Upper lobe of left lung (tissue), 6 donors: Measurements from ENCODE around the gene KLHL5. TPM values are rescaled to one million over a fixed set of nuclear protein-coding genes. Genes with fewer than 3 reads are reported as not detected.

Experiments
- ATAC-seq, 2 donors: fragments of 200-7000 bp; cut with Tn5 transposase; one replicate each; pipeline ENCODE4 v1.9.1; 2022; ENCODE audit warnings: mild to moderate bottlenecking in 2 of 2, moderate library complexity in 2 of 2; ENCODE audit not compliant: low FRiP score in 2 of 2
- DNase-seq, 2 donors: peaks; one replicate each; pipeline ENCODE4 v3.0.0-alpha.2; 2019 to 2020
- H3K27ac ChIP-seq, 4 donors: fragments of 200-600 bp; sonication (generic); one replicate each; pipeline ENCODE4 v1.5.1; 2016 to 2019
- H3K27me3 ChIP-seq, 4 donors: fragments of 200-600 bp; sonication (generic); one replicate each; pipeline ENCODE4 v1.5.1; 2017 to 2019
- H3K36me3 ChIP-seq, 4 donors: fragments of 200-600 bp; sonication (generic); one replicate each; pipeline ENCODE4 v1.5.1; 2016 to 2019
- H3K4me1 ChIP-seq, 4 donors: fragments of 200-600 bp; sonication (generic); one replicate each; pipeline ENCODE4 v1.5.1; 2018 to 2019
- H3K4me3 ChIP-seq, 4 donors: fragments of 200-600 bp; sonication (generic); one replicate each; pipeline ENCODE4 v1.5.1; 2017 to 2019; ENCODE audit warnings: mild to moderate bottlenecking in 2 of 4, moderate library complexity in 1 of 4
- H3K9me3 ChIP-seq, 4 donors: fragments of 200-600 bp; sonication (generic); one replicate each; pipeline ENCODE4 v1.5.1; 2018 to 2019
- EP300 ChIP-seq, 4 donors: sonication (generic); formaldehyde crosslinking; IDR thresholded peaks; one replicate each; pipeline ENCODE4 v1.5.1; 2017; ENCODE audit warnings: antibody characterized with exemption in 4 of 4, control low read depth in 2 of 4
- POLR2A ChIP-seq, 4 donors: fragments of 450-650 bp; IDR thresholded peaks; one replicate each; pipeline ENCODE4 v1.5.1; 2016 to 2017; ENCODE audit warnings: antibody characterized with exemption in 4 of 4, mild to moderate bottlenecking in 2 of 4
- POLR2AphosphoS5 ChIP-seq, 2 donors: sonication (generic); formaldehyde crosslinking; IDR thresholded peaks; one replicate each; pipeline ENCODE4 v1.5.1; 2017; ENCODE audit warnings: antibody characterized with exemption in 2 of 2
- WGBS, 2 donors: methylation state at CpG; one replicate each; pipeline ENCODE4 v1.1.5; 2017 to 2018; 5-methylcytosine and 5-hydroxymethylcytosine counted together
- total RNA-seq, 6 donors: library from RNA; depleted of rRNA in 4 of 6; stranded (reverse); fragments of >200 nt in 4 of 6; gene quantifications; one replicate each; pipeline versions ENCODE4 v1.1.0 to v1.2.1, GENCODE V29; 2016 to 2021
- TF ChIP-seq, protein P1 (sequence below), 6 experiments: fragments of 450-650 bp in 4 of 6; fragments of 200-600 bp in 2 of 6; sonication (generic) in 2 of 6; IDR thresholded peaks; one replicate each; pipeline ENCODE4 v1.5.1; 2016 to 2019; ENCODE audit warnings: antibody characterized with exemption in 6 of 6
- donor health status: DM: no; HTN: no; CAD: no; lungs with moderate emphysema.
- donor health status: DM: no; HTN: yes; CAD: no; lungs with severe emphysema.

Gene KLHL5
- total RNA-seq, 6 donors from 2014 or later = 14.7 to 36.2 (median 23.7) TPM

GRCh38 chr4:39078829-39079228, 16.8 kb downstream of the KLHL5 start:
- Histone ChIP-seq H3K4me3 (no peak overlapping the region), H3K36me3 (peaks cover 0 to 11% (median 4%) of the 10 kb centered on the region in 4 donors), H3K4me1 (no peaks in the 10 kb centered on the region), H3K27ac (no peak overlapping the region), H3K9me3 (no peaks in the 10 kb centered on the region), H3K27me3 (no peaks in the 10 kb centered on the region)
- DNase-seq (no peak), ATAC-seq (no peak)
- WGBS, 2 donors = 94 to 96% methylated on average over 2 of the region's 2 CpGs
- TF ChIP-seq EP300 (IDR thresholded peaks at IDR 0.05) (no peak), POLR2A (IDR thresholded peaks at IDR 0.05) (no peak), POLR2AphosphoS5 (IDR thresholded peaks at IDR 0.05) (no peak)
- TF ChIP-seq, protein P1, sequence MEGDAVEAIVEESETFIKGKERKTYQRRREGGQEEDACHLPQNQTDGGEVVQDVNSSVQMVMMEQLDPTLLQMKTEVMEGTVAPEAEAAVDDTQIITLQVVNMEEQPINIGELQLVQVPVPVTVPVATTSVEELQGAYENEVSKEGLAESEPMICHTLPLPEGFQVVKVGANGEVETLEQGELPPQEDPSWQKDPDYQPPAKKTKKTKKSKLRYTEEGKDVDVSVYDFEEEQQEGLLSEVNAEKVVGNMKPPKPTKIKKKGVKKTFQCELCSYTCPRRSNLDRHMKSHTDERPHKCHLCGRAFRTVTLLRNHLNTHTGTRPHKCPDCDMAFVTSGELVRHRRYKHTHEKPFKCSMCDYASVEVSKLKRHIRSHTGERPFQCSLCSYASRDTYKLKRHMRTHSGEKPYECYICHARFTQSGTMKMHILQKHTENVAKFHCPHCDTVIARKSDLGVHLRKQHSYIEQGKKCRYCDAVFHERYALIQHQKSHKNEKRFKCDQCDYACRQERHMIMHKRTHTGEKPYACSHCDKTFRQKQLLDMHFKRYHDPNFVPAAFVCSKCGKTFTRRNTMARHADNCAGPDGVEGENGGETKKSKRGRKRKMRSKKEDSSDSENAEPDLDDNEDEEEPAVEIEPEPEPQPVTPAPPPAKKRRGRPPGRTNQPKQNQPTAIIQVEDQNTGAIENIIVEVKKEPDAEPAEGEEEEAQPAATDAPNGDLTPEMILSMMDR (IDR thresholded peaks at IDR 0.05) = no peak

- Histone ChIP-seq H3K27me3 (no peaks in the 10 kb centered on the region), H3K4me3 (no peak overlapping the region), H3K9me3 (no peaks in the 10 kb centered on the region), H3K4me1 (no peaks in the 10 kb centered on the region), H3K36me3 (peaks cover 0 to 17% (median 6%) of the 10 kb centered on the region in 4 donors), H3K27ac (no peak overlapping the region)
- ATAC-seq = no peak
- DNase-seq = no peak
- no peak for TF ChIP-seq EP300 (IDR thresholded peaks at IDR 0.05)
- TF ChIP-seq, protein P1 (IDR thresholded peaks at IDR 0.05) = no peak
- TF ChIP-seq POLR2A (IDR thresholded peaks at IDR 0.05) = no peak
- TF ChIP-seq POLR2AphosphoS5 (IDR thresholded peaks at IDR 0.05) = no peak
Measured at GRCh38 chr4:39083164-39083563, 21.1 kb downstream of the KLHL5 start.

- peak in 1 of 2 donors; percentile 94 for ATAC-seq
- Histone ChIP-seq H3K4me3 (no peak overlapping the region), H3K9me3 (no peaks in the 10 kb centered on the region), H3K27me3 (no peaks in the 10 kb centered on the region), H3K36me3 (peaks cover 0 to 20% (median 6%) of the 10 kb centered on the region in 4 donors), H3K27ac (no peak overlapping the region), H3K4me1 (no peaks in the 10 kb centered on the region)
- no peak for DNase-seq
- WGBS, 2 donors = 88 to 91% methylated on average over 5 of the region's 5 CpGs
- TF ChIP-seq EP300 (IDR thresholded peaks at IDR 0.05) (no peak), POLR2AphosphoS5 (IDR thresholded peaks at IDR 0.05) (no peak), POLR2A (IDR thresholded peaks at IDR 0.05) (no peak)
- TF ChIP-seq, protein P1 (IDR thresholded peaks at IDR 0.05) = no peak
Measured at GRCh38 chr4:39085891-39086290, 23.9 kb downstream of the KLHL5 start.

DNA sequence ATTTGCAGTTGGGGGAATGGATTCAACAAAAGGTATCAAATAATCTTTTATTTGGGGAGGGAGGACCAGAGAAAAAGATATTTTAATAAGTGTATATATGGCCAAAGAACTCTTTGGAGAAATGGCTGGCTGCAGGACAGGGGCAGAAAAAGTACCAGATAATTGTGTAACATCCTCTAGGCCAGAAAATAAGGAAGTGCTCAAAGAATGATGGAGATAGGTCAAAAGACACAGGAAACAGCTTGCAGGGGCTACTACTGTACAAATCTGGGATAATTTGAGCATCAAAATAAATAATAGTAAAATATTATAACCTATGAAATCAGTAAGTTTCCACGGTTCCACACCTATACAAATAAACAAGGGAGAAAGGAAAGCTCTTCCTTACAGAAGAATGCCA, 34.8 kb downstream of the KLHL5 start:
- Histone ChIP-seq H3K27ac (no peak overlapping the region), H3K9me3 (no peaks in the 10 kb centered on the region), H3K4me1 (no peaks in the 10 kb centered on the region), H3K4me3 (no peak overlapping the region), H3K27me3 (no peaks in the 10 kb centered on the region), H3K36me3 (peaks cover 0 to 8% (median 0%) of the 10 kb centered on the region in 4 donors)
- no peak for DNase-seq
- WGBS, 2 donors = 84 to 87% methylated on average over 1 of the region's 1 CpG
- TF ChIP-seq POLR2AphosphoS5 (IDR thresholded peaks at IDR 0.05) = no peak
- no peak for TF ChIP-seq POLR2A (IDR thresholded peaks at IDR 0.05)
- TF ChIP-seq, protein P1 (IDR thresholded peaks at IDR 0.05) = no peak
- TF ChIP-seq EP300 (IDR thresholded peaks at IDR 0.05) = no peak
- ATAC-seq = no peak

GRCh38 chr4:39097290-39097689, 35.3 kb downstream of the KLHL5 start:
- no peaks in the 10 kb centered on the region for H3K4me1 ChIP-seq
- DNase-seq = no peak
- no peaks in the 10 kb centered on the region for H3K9me3 ChIP-seq
- peaks cover 0 to 8% (median 0%) of the 10 kb centered on the region in 4 donors for H3K36me3 ChIP-seq
- no peak for ATAC-seq
- H3K4me3 ChIP-seq = no peak overlapping the region
- no peak for TF ChIP-seq POLR2AphosphoS5 (IDR thresholded peaks at IDR 0.05)
- TF ChIP-seq EP300 (IDR thresholded peaks at IDR 0.05) = no peak
- TF ChIP-seq POLR2A (IDR thresholded peaks at IDR 0.05) = no peak
- TF ChIP-seq, protein P1 (IDR thresholded peaks at IDR 0.05) = no peak
- WGBS, 2 donors = 78 to 84% methylated on average over 5 of the region's 5 CpGs
- no peak overlapping the region for H3K27ac ChIP-seq
- H3K27me3 ChIP-seq = no peaks in the 10 kb centered on the region
